Measurements from ENCODE around the gene MYO1D. TPM values are rescaled to one million over a fixed set of nuclear protein-coding genes. Genes with fewer than 3 reads are reported as not detected.
A peak's percentile ranks its signal among the peaks of the same experiment; 100 is the strongest.

MYO1D gene
- total and polyA plus RNA-seq, 8 donors, result 16.7 to 43.0 (median 29.4) TPM

- no peak for TF ChIP-seq CTCF (IDR thresholded peaks at IDR 0.05)
- ATAC-seq, result no peak
- no peaks in the 10 kb centered on the region for H3K4me1 ChIP-seq
- DNase-seq, result no peak
- FAIRE-seq, result no peak
- 89 to 94% methylated on average over 11 of the region's 11 CpGs for WGBS, 2 donors
- intact Hi-C loops (cut with DNase I), result no loop called here
- no peaks in the 10 kb centered on the region for H3K27me3 ChIP-seq
- no peaks in the 10 kb centered on the region for H3K36me3 ChIP-seq
- H3K4me3 ChIP-seq, result no peak overlapping the region
- H3K27ac ChIP-seq, result no peak overlapping the region
- no peaks in the 10 kb centered on the region for H3K9me3 ChIP-seq
These were observed 353.8 kb downstream of the MYO1D start for GRCh38 chr17:32523017-32523680.

- ATAC-seq, result no peak
- Histone ChIP-seq H3K9me3 (no peaks in the 10 kb centered on the region), H3K4me1 (no peaks in the 10 kb centered on the region), H3K36me3 (no peaks in the 10 kb centered on the region), H3K27me3 (no peaks in the 10 kb centered on the region), H3K27ac (no peak overlapping the region), H3K4me3 (no peak overlapping the region)
- DNase-seq, result no peak
- intact Hi-C loops (cut with DNase I), result no loop called here
- no peak for TF ChIP-seq CTCF (IDR thresholded peaks at IDR 0.05)
- WGBS, 2 donors, result 94 to 97% methylated on average over 9 of the region's 9 CpGs
- no peak for FAIRE-seq
These were observed 356.1 kb downstream of the MYO1D start for GRCh38 chr17:32520737-32521404.

- TF ChIP-seq CTCF (IDR thresholded peaks at IDR 0.05), result no peak
- FAIRE-seq (no peak), DNase-seq (no peak), ATAC-seq (peak in 2 of 4 donors; percentile 10 to 34)
- Histone ChIP-seq H3K27me3 (no peaks in the 10 kb centered on the region), H3K9me3 (no peaks in the 10 kb centered on the region), H3K27ac (no peak overlapping the region), H3K4me1 (no peaks in the 10 kb centered on the region), H3K36me3 (no peaks in the 10 kb centered on the region), H3K4me3 (peak overlapping the region in 1 of 4 donors; percentile 52)
- 79 to 82% methylated on average over 17 of the region's 17 CpGs for WGBS, 2 donors
- intact Hi-C loops (cut with DNase I), result no loop called here
These were observed 356.7 kb downstream of the MYO1D start for GRCh38 chr17:32520104-32520701.

- no peak overlapping the region for H3K27ac ChIP-seq
- DNase-seq, result peak; percentile 16 to 80 (median 44)
- H3K4me3 ChIP-seq, result peak overlapping the region; percentile 10 to 52 (median 28)
- intact Hi-C loops (cut with DNase I), result no loop called here
- H3K9me3 ChIP-seq, result no peaks in the 10 kb centered on the region
- no peak for TF ChIP-seq CTCF (IDR thresholded peaks at IDR 0.05)
- no peak for FAIRE-seq
- 3 to 5% methylated on average over 30 to 61 of the region's 61 CpGs for WGBS, 2 donors
- ATAC-seq, result peak; percentile 46 to 89 (median 78)
- no peaks in the 10 kb centered on the region for H3K27me3 ChIP-seq
- no peaks in the 10 kb centered on the region for H3K36me3 ChIP-seq
- no peaks in the 10 kb centered on the region for H3K4me1 ChIP-seq
These were observed 357.5 kb downstream of the MYO1D start for GRCh38 chr17:32519228-32520103.

Measured in pancreas (tissue), 10 donors.